Kidney (tissue), 14 donors: ENCODE data around the gene TTC39C. TPM values are rescaled to one million over a fixed set of nuclear protein-coding genes. Genes with fewer than 3 reads are reported as not detected.
"Not testable (repeated sequence)": the region's sequence is repeated elsewhere in the genome, so short reads cannot be mapped to it uniquely, and the experiment has no call there.

Experiments
- DNase-seq, 5 donors: peaks; one replicate each; pipeline ENCODE4 v3.0.0-alpha.2; 2013 to 2020
- FAIRE-seq: peaks from 2 replicates; lab custom pipeline; 2012; peaks lifted over from hg19 to GRCh38; lab: Jason Lieb, UNC
- H3K27ac ChIP-seq, 2 donors: one replicate each; pipeline ENCODE4 v1.7.0; 2013; ENCODE audit warnings: low read depth in 2 of 2, low read length in 2 of 2, inconsistent platforms in 1 of 2
- H3K27me3 ChIP-seq: one replicate; pipeline ENCODE4 v1.7.1; 2013; ENCODE audit warnings: low read length, inconsistent platforms; ENCODE audit not compliant: control insufficient read depth, insufficient read depth
- H3K36me3 ChIP-seq, 3 donors: one replicate each; pipeline versions ENCODE4 v1.7.0 to v1.7.1; 2013; ENCODE audit warnings: low read length in 3 of 3, control low read depth in 1 of 3, inconsistent platforms in 1 of 3; ENCODE audit not compliant: insufficient read depth in 3 of 3, control insufficient read depth in 2 of 3
- H3K4me1 ChIP-seq, 3 donors: one replicate each; pipeline versions ENCODE4 v1.7.0 to v1.7.1; 2013; ENCODE audit warnings: low read length in 3 of 3, inconsistent platforms in 1 of 3, low read depth in 1 of 3; ENCODE audit not compliant: control insufficient read depth in 2 of 3, insufficient read depth in 2 of 3
- H3K4me3 ChIP-seq, 3 donors: one replicate each; pipeline versions ENCODE4 v1.7.0 to v1.8.1; 2013; ENCODE audit warnings: low read length in 3 of 3, control low read depth in 1 of 3, inconsistent platforms in 1 of 3
- H3K9ac ChIP-seq, 3 donors: one replicate each; pipeline versions ENCODE4 v1.7.0 to v1.7.1; 2013; ENCODE audit warnings: low read length in 3 of 3, control low read depth in 1 of 3, inconsistent platforms in 1 of 3
- H3K9me3 ChIP-seq, 3 donors: one replicate each; pipeline versions ENCODE4 v1.7.0 to v1.7.1; 2013; ENCODE audit warnings: low read length in 3 of 3, control low read depth in 1 of 3, inconsistent platforms in 1 of 3; ENCODE audit not compliant: control insufficient read depth in 2 of 3, insufficient read depth in 1 of 3
- intact Hi-C: fragments of 100-400 bp; cut with DNase I; formaldehyde crosslinking; loops from one replicate; pipeline ENCODE4 v1.11.1; 2022
- polyA plus RNA-seq: library from polyadenylated mRNA; stranded (reverse); fragments of 350-450 nt; fragmentation: Illumina TruSeq; extraction: RNeasy Lipid Tissue Mini Kit (QIAGEN cat#74804); gene quantifications from one replicate; pipeline ENCODE4 v1.2.3, GENCODE V29; 2014; ENCODE audit warnings: low read depth, low replicate concordance; ENCODE audit not compliant: insufficient read depth
- total RNA-seq: library from RNA; stranded (reverse); fragmentation: NEBNext Ultra II Directional; extraction: Animal tissue kit (Norgen Biotek cat#: 25700); gene quantifications from one replicate; pipeline ENCODE4 v1.2.1, GENCODE V29; 2021
- TF ChIP-seq, protein P1 (sequence below): IDR thresholded peaks from 3 replicates; pipeline ENCODE4 v1.5.1; 2012; ENCODE audit warnings: mild to moderate bottlenecking, moderate library complexity, borderline replicate concordance; ENCODE audit not compliant: insufficient read depth; ENCODE audit errors: extremely low read depth
- donor health status: control.
- donor health status: control.
- donor health status: control.
- donor health status: control.
- donor health status: control.
- donor health status: DM: yes; HTN: yes; CAD: no.
- donor health status: Normal renal cell carcinoma (clear cell type).

TTC39C gene
- total and polyA plus RNA-seq, 2 donors from 2014 or later: 2.8 to 17.4 TPM

- H3K36me3 ChIP-seq: no peaks in the 10 kb centered on the region
- H3K9ac ChIP-seq: no peak overlapping the region
- no peaks in the 10 kb centered on the region for H3K4me1 ChIP-seq
- TF ChIP-seq, protein P1, sequence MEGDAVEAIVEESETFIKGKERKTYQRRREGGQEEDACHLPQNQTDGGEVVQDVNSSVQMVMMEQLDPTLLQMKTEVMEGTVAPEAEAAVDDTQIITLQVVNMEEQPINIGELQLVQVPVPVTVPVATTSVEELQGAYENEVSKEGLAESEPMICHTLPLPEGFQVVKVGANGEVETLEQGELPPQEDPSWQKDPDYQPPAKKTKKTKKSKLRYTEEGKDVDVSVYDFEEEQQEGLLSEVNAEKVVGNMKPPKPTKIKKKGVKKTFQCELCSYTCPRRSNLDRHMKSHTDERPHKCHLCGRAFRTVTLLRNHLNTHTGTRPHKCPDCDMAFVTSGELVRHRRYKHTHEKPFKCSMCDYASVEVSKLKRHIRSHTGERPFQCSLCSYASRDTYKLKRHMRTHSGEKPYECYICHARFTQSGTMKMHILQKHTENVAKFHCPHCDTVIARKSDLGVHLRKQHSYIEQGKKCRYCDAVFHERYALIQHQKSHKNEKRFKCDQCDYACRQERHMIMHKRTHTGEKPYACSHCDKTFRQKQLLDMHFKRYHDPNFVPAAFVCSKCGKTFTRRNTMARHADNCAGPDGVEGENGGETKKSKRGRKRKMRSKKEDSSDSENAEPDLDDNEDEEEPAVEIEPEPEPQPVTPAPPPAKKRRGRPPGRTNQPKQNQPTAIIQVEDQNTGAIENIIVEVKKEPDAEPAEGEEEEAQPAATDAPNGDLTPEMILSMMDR: no peak
- FAIRE-seq (no peak), DNase-seq (no peak)
- H3K27me3 ChIP-seq: no peaks in the 10 kb centered on the region
- no peaks in the 10 kb centered on the region for H3K9me3 ChIP-seq
- no peak overlapping the region for H3K27ac ChIP-seq
- H3K4me3 ChIP-seq: no peak overlapping the region
- intact Hi-C loops: no loop called here
These were observed 42.0 kb downstream of the TTC39C start for GRCh38 chr18:24056506-24056905.

DNA sequence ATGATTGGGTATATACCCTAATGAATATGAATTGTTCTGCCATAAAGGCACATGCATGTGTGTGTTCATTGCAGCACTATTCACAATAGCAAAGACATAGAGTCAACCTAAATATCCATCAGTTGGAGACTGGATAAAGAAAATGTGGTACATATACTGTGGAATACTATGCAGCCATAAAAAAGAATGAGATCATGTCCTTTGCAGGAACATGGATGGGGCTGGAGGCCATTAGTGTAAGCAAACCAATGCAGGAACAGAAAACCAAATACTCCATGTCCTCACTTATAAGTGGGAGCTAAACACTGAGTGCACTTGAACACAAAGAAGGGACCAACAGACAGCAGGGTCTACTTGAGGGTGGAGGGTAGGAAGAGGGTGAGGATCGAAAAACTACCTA lies 43.2 kb downstream of the TTC39C start:
- Histone ChIP-seq H3K9me3 (no peaks in the 10 kb centered on the region), H3K9ac (no peak overlapping the region), H3K4me3 (no peak overlapping the region), H3K36me3 (no peaks in the 10 kb centered on the region), H3K4me1 (no peaks in the 10 kb centered on the region), H3K27ac (no peak overlapping the region), H3K27me3 (no peaks in the 10 kb centered on the region)
- intact Hi-C loops: no loop called here
- TF ChIP-seq, protein P1: no peak
- FAIRE-seq (no peak), DNase-seq (no peak)

GRCh38 chr18:24059385-24059784 lies 44.8 kb downstream of the TTC39C start:
- H3K36me3 ChIP-seq, DNase-seq, H3K4me3 ChIP-seq, H3K9ac ChIP-seq, H3K9me3 ChIP-seq, H3K27ac ChIP-seq, FAIRE-seq, H3K27me3 ChIP-seq, H3K4me1 ChIP-seq, intact Hi-C loops: not testable (repeated sequence)

GRCh38 chr18:24060644-24061043 lies 46.1 kb downstream of the TTC39C start:
- intact Hi-C loops: no loop called here
- Histone ChIP-seq H3K36me3 (no peaks in the 10 kb centered on the region), H3K4me1 (no peaks in the 10 kb centered on the region), H3K4me3 (no peak overlapping the region), H3K27me3 (no peaks in the 10 kb centered on the region), H3K9me3 (no peaks in the 10 kb centered on the region), H3K9ac (no peak overlapping the region), H3K27ac (no peak overlapping the region)
- DNase-seq (no peak), FAIRE-seq (no peak)
- TF ChIP-seq, protein P1: no peak
